Testis (tissue), 3 donors: ENCODE results near the gene BAIAP2. TPM values are rescaled to one million over a fixed set of nuclear protein-coding genes. Genes with fewer than 3 reads are reported as not detected.

Source experiments
- DNase-seq: peaks from one replicate; pipeline ENCODE4 v3.0.0-alpha.2; 2019
- H3K27ac ChIP-seq, 2 donors: fragments of 200-600 bp; sonication (generic); one replicate each; pipeline ENCODE4 v1.5.1; 2019
- H3K27me3 ChIP-seq: fragments of 200-600 bp; sonication (generic); one replicate; pipeline ENCODE4 v1.5.1; 2019
- H3K36me3 ChIP-seq: fragments of 200-600 bp; sonication (generic); one replicate; pipeline ENCODE4 v1.5.1; 2017; ENCODE audit warnings: low read depth; ENCODE audit errors: missing control alignments
- H3K4me1 ChIP-seq: fragments of 200-600 bp; sonication (generic); one replicate; pipeline ENCODE4 v1.5.1; 2019
- H3K4me3 ChIP-seq, 2 donors: fragments of 200-600 bp; sonication (generic); one replicate each; pipeline ENCODE4 v1.5.1; 2017 to 2019
- H3K9me3 ChIP-seq: fragments of 200-600 bp; sonication (generic); one replicate; pipeline ENCODE4 v1.5.1; 2017
- CTCF ChIP-seq, 3 experiments: fragments of 450-650 bp in 2 of 3; fragments of 200-600 bp in 1 of 3; sonication (generic) in 1 of 3; IDR thresholded peaks; one replicate each; pipeline ENCODE4 v1.5.1; 2016 to 2019; ENCODE audit warnings: antibody characterized with exemption in 3 of 3, mild to moderate bottlenecking in 2 of 3, moderate library complexity in 1 of 3
- POLR2A ChIP-seq: fragments of 450-650 bp; IDR thresholded peaks from one replicate; pipeline ENCODE4 v1.6.1; 2017; ENCODE audit warnings: antibody characterized with exemption, mild to moderate bottlenecking, moderate library complexity
- WGBS, 2 donors: methylation state at CpG; one replicate each; pipeline ENCODE4 v1.1.5; 2018; 5-methylcytosine and 5-hydroxymethylcytosine counted together
- intact Hi-C: fragments of 100-400 bp; cut with DNase I; formaldehyde crosslinking; loops from one replicate; pipeline ENCODE4 v1.15.1; 2023; ENCODE audit warnings: low total_unique reads
- polyA plus RNA-seq: library from polyadenylated mRNA; stranded (reverse); fragments of 350-450 nt; fragmentation: Illumina TruSeq; extraction: RNeasy Lipid Tissue Mini Kit (QIAGEN cat#74804); gene quantifications from one replicate; pipeline ENCODE4 v1.2.3, GENCODE V29; 2014; ENCODE audit warnings: low read depth, low replicate concordance; ENCODE audit not compliant: insufficient read depth
- total RNA-seq, 2 donors: library from RNA; depleted of rRNA; stranded (reverse); fragments of >200 nt; gene quantifications; one replicate each; pipeline ENCODE4 v1.2.3, GENCODE V29; 2016

BAIAP2 gene
- total and polyA plus RNA-seq, 3 donors from 2014 or later = 36.7 to 67.5 (median 67.3) TPM

GRCh38 chr17:81128338-81128737 lies 93.4 kb downstream of the BAIAP2 start:
- H3K27me3 ChIP-seq = no peaks in the 10 kb centered on the region
- H3K4me1 ChIP-seq = no peaks in the 10 kb centered on the region
- TF ChIP-seq CTCF (IDR thresholded peaks at IDR 0.05) (no peak), POLR2A (no peak)
- DNase-seq = no peak
- WGBS, 2 donors = 88 to 100% methylated on average over 2 to 14 of the region's 14 CpGs
- intact Hi-C loops = no loop called here
- no peak overlapping the region for H3K4me3 ChIP-seq
- no peaks in the 10 kb centered on the region for H3K9me3 ChIP-seq
- no peaks in the 10 kb centered on the region for H3K36me3 ChIP-seq
- H3K27ac ChIP-seq = no peak overlapping the region

- Histone ChIP-seq H3K27ac (no peak overlapping the region), H3K27me3 (no peaks in the 10 kb centered on the region), H3K36me3 (no peaks in the 10 kb centered on the region), H3K4me3 (no peak overlapping the region), H3K9me3 (no peaks in the 10 kb centered on the region), H3K4me1 (no peaks in the 10 kb centered on the region)
- intact Hi-C loops = no loop called here
- TF ChIP-seq POLR2A = no peak
- no peak for TF ChIP-seq CTCF (IDR thresholded peaks at IDR 0.05)
- 96% methylated on average over 23 of the region's 23 CpGs; no CpG with 5 or more reads in 1 of the 2 donors for WGBS, 2 donors
- no peak for DNase-seq
Observed at GRCh38 chr17:81128774-81129173, 93.8 kb downstream of the BAIAP2 start.

GRCh38 chr17:81129289-81129688 lies 94.3 kb downstream of the BAIAP2 start:
- Histone ChIP-seq H3K27me3 (no peaks in the 10 kb centered on the region), H3K4me3 (no peak overlapping the region), H3K36me3 (no peaks in the 10 kb centered on the region), H3K27ac (no peak overlapping the region), H3K4me1 (no peaks in the 10 kb centered on the region), H3K9me3 (no peaks in the 10 kb centered on the region)
- 90 to 91% methylated on average over 7 to 11 of the region's 11 CpGs for WGBS, 2 donors
- TF ChIP-seq CTCF (IDR thresholded peaks at IDR 0.05) (no peak), POLR2A (no peak)
- DNase-seq = no peak
- intact Hi-C loops = no loop called here

GRCh38 chr17:81129711-81130367 lies 94.9 kb downstream of the BAIAP2 start:
- intact Hi-C loops = no loop called here
- no peak overlapping the region for H3K4me3 ChIP-seq
- no peak overlapping the region for H3K27ac ChIP-seq
- H3K4me1 ChIP-seq = no peaks in the 10 kb centered on the region
- H3K9me3 ChIP-seq = no peaks in the 10 kb centered on the region
- DNase-seq = no peak
- no peaks in the 10 kb centered on the region for H3K36me3 ChIP-seq
- H3K27me3 ChIP-seq = no peaks in the 10 kb centered on the region
- TF ChIP-seq POLR2A (no peak), CTCF (IDR thresholded peaks at IDR 0.05) (no peak)
- 88% methylated on average over 14 of the region's 14 CpGs; no CpG with 5 or more reads in 1 of the 2 donors for WGBS, 2 donors
